Esophagus squamous epithelium (tissue), 4 donors: Measurements from ENCODE around the gene BBX.

Source experiments
- CTCF ChIP-seq, 6 experiments: fragments of 450-650 bp in 4 of 6; fragments of 200-600 bp in 2 of 6; sonication (generic) in 2 of 6; IDR thresholded peaks; one replicate each; pipeline ENCODE4 v1.5.1; 2016 to 2019; ENCODE audit warnings: antibody characterized with exemption in 6 of 6, mild to moderate bottlenecking in 4 of 6, moderate library complexity in 4 of 6
- POLR2A ChIP-seq, 4 donors: fragments of 450-650 bp; IDR thresholded peaks; one replicate each; pipeline ENCODE4 v1.6.1; 2017; ENCODE audit warnings: antibody characterized with exemption in 4 of 4, mild to moderate bottlenecking in 4 of 4, moderate library complexity in 3 of 4

- TF ChIP-seq CTCF (IDR thresholded peaks at IDR 0.05) = no peak
- TF ChIP-seq POLR2A (IDR thresholded peaks at IDR 0.05) = no peak
These were observed 152.6 kb downstream of the BBX start for GRCh38 chr3:107675233-107675900.
